ENCODE results near the gene AIF1L.

GRCh38 chr9:131140550-131140949 is 44.2 kb downstream of the AIF1L start:
- TF ChIP-seq CTCF (conservative IDR thresholded peaks at IDR 0.05 in 1 of 2, IDR thresholded peaks at IDR 0.05 in 1 of 2; ENCODE audit: low read depth in 1 of 2, low read length in 2 of 2): no peak
- TF ChIP-seq EZH2 (IDR thresholded peaks at IDR 0.05; ENCODE audit: low read length, missing control alignments): no peak

All from fibroblast of lung (primary cell).